Parathyroid adenoma (tissue), 2 donors: ENCODE results near the gene ANK3.

Experiments
- H2AFZ ChIP-seq: fragments of 300-600 bp; sonication (generic); one replicate; pipeline ENCODE4 v1.7.0; 2017; ENCODE audit warnings: antibody characterized with exemption, mild to moderate bottlenecking
- H3K27ac ChIP-seq: fragments of 300-600 bp; sonication (generic); one replicate; pipeline ENCODE4 v1.7.0; 2017
- H3K27me3 ChIP-seq: fragments of 300-600 bp; sonication (generic); one replicate; pipeline ENCODE4 v1.7.0; 2017; ENCODE audit warnings: low read length; ENCODE audit not compliant: control insufficient read depth, insufficient read depth
- H3K36me3 ChIP-seq: fragments of 300-600 bp; sonication (generic); one replicate; pipeline ENCODE4 v1.7.0; 2017; ENCODE audit warnings: low read length; ENCODE audit not compliant: control insufficient read depth, insufficient read depth
- H3K4me1 ChIP-seq: fragments of 300-600 bp; sonication (generic); one replicate; pipeline ENCODE4 v1.7.0; 2017; ENCODE audit warnings: control low read depth
- H3K4me2 ChIP-seq: fragments of 300-600 bp; sonication (generic); one replicate; pipeline ENCODE4 v1.7.0; 2017; ENCODE audit warnings: low read length
- H3K4me3 ChIP-seq: fragments of 300-600 bp; sonication (generic); one replicate; pipeline ENCODE4 v1.7.0; 2017; ENCODE audit warnings: low read depth, low read length
- H3K79me2 ChIP-seq: fragments of 300-600 bp; sonication (generic); one replicate; pipeline ENCODE4 v1.7.0; 2017; ENCODE audit warnings: control low read depth
- H3K9ac ChIP-seq: fragments of 300-600 bp; sonication (generic); one replicate; pipeline ENCODE4 v1.7.0; 2017; ENCODE audit warnings: mild to moderate bottlenecking
- H3K9me3 ChIP-seq: fragments of 300-600 bp; sonication (generic); one replicate; pipeline ENCODE4 v1.7.0; 2017; ENCODE audit warnings: low read length; ENCODE audit not compliant: control insufficient read depth
- CTCF ChIP-seq: fragments of 300-600 bp; sonication (generic); IDR thresholded peaks from one replicate; pipeline ENCODE4 v1.7.0; 2017; ENCODE audit warnings: antibody characterized with exemption, mild to moderate bottlenecking
- donor health status: primary hyperparathyroidism.

Gene ANK3

GRCh38 chr10:60367431-60367830 lies 22.2 kb downstream of the ANK3 start:
- Histone ChIP-seq H3K4me1 (no peaks in the 10 kb centered on the region), H3K4me3 (no peak overlapping the region), H3K9me3 (no peaks in the 10 kb centered on the region), H3K9ac (no peak overlapping the region), H3K27me3 (no peaks in the 10 kb centered on the region), H2AFZ (no peak overlapping the region), H3K36me3 (no peaks in the 10 kb centered on the region), H3K27ac (no peak overlapping the region), H3K79me2 (no peaks in the 10 kb centered on the region), H3K4me2 (no peak overlapping the region)
- TF ChIP-seq CTCF = no peak

GRCh38 chr10:60367024-60367423 lies 22.7 kb downstream of the ANK3 start:
- no peaks in the 10 kb centered on the region for H3K79me2 ChIP-seq
- H2AFZ ChIP-seq = no peak overlapping the region
- no peak overlapping the region for H3K4me2 ChIP-seq
- no peak overlapping the region for H3K4me3 ChIP-seq
- H3K27me3 ChIP-seq = no peaks in the 10 kb centered on the region
- no peak overlapping the region for H3K27ac ChIP-seq
- no peak for TF ChIP-seq CTCF
- no peaks in the 10 kb centered on the region for H3K36me3 ChIP-seq
- H3K9ac ChIP-seq = no peak overlapping the region
- H3K4me1 ChIP-seq = no peaks in the 10 kb centered on the region
- H3K9me3 ChIP-seq = no peaks in the 10 kb centered on the region

- Histone ChIP-seq H3K4me1 (no peaks in the 10 kb centered on the region), H3K27ac (no peak overlapping the region), H3K4me2 (no peak overlapping the region), H3K27me3 (no peaks in the 10 kb centered on the region), H3K36me3 (no peaks in the 10 kb centered on the region), H2AFZ (no peak overlapping the region), H3K9me3 (no peaks in the 10 kb centered on the region), H3K79me2 (no peaks in the 10 kb centered on the region), H3K4me3 (no peak overlapping the region), H3K9ac (no peak overlapping the region)
- TF ChIP-seq CTCF = no peak
These were observed 26.5 kb downstream of the ANK3 start for GRCh38 chr10:60363187-60363586.

DNA sequence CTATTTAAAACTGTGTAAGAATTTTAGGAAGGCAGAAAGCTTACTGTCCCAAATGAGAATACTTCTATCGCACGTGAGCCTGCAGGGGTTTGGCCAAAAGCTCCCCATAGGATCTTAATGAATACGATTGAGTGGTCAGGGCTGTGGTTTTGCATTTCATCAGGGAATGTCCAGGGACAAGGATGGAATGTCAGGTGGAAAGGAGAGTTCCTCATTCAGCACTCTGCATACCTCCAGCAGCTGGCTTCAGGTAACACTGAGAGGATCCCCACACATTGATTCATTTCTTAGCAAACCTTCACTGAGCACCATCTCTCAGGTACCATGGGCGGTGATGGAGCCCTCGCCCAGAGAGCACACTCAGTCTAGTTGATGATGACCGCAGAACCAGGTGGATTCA lies 27.2 kb downstream of the ANK3 start:
- Histone ChIP-seq H3K27me3 (no peaks in the 10 kb centered on the region), H2AFZ (no peak overlapping the region), H3K36me3 (no peaks in the 10 kb centered on the region), H3K4me1 (no peaks in the 10 kb centered on the region), H3K27ac (no peak overlapping the region), H3K4me2 (no peak overlapping the region), H3K9ac (no peak overlapping the region), H3K4me3 (no peak overlapping the region), H3K79me2 (no peaks in the 10 kb centered on the region), H3K9me3 (no peaks in the 10 kb centered on the region)
- TF ChIP-seq CTCF = no peak

DNA sequence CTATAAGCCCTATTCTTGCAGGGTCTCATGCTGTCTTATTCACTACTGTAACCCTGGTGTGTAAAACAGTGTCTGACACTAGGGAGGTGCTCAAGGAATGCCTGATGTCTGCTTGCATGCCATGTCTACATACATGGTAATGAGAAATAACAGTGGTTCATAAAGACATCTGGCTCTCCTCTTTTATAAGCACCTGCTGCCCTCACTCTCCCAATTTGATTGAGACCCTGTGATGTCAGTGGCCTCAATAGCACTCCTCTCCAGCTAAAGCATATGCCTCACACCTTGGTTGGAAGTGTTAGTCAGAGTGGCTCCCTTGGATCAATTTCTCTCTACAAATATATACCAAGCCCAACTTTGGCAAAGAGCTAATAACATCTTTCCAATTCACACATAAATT lies 30.6 kb downstream of the ANK3 start:
- Histone ChIP-seq H2AFZ (no peak overlapping the region), H3K4me3 (no peak overlapping the region), H3K9ac (no peak overlapping the region), H3K36me3 (no peaks in the 10 kb centered on the region), H3K4me2 (no peak overlapping the region), H3K79me2 (no peaks in the 10 kb centered on the region), H3K27me3 (no peaks in the 10 kb centered on the region), H3K4me1 (no peaks in the 10 kb centered on the region), H3K9me3 (no peaks in the 10 kb centered on the region), H3K27ac (no peak overlapping the region)
- no peak for TF ChIP-seq CTCF
